GM19372 (cell line): Measurements from ENCODE around the gene ABHD16A.

Source experiments
- ATAC-seq: cut with Tn5 transposase; IDR thresholded peaks from one replicate; pipeline ENCODE4 v1.9.1; 2021; ENCODE audit warnings: mild to moderate bottlenecking, low read depth, moderate library complexity; ENCODE audit not compliant: unreplicated experiment

Gene ABHD16A

GRCh38 chr6:31642798-31643570 lies 60.1 kb downstream of the ABHD16A start:
- ATAC-seq = no peak

GRCh38 chr6:31641370-31641769 lies 61.8 kb downstream of the ABHD16A start:
- ATAC-seq = no peak

GRCh38 chr6:31640612-31641011 lies 62.5 kb downstream of the ABHD16A start:
- ATAC-seq = no peak

- no peak for ATAC-seq
These were observed 63.7 kb downstream of the ABHD16A start for GRCh38 chr6:31639449-31639861.

GRCh38 chr6:31639043-31639442 lies 64.1 kb downstream of the ABHD16A start:
- no peak for ATAC-seq
